Body of pancreas (tissue), 4 donors: ENCODE data around the gene IKBIP.

Experiments
- POLR2A ChIP-seq, 3 donors: fragments of 450-650 bp; IDR thresholded peaks; one replicate each; pipeline ENCODE4 v1.6.1; 2016; ENCODE audit warnings: antibody characterized with exemption in 3 of 3, mild to moderate bottlenecking in 2 of 3
- TF ChIP-seq, protein P1 (sequence below), 7 experiments: fragments of 450-650 bp in 4 of 7; fragments of 200-600 bp in 3 of 7; sonication (generic) in 3 of 7; IDR thresholded peaks; one replicate each; pipeline ENCODE4 v1.5.1; 2016 to 2019; ENCODE audit warnings: antibody characterized with exemption in 7 of 7

GRCh38 chr12:98582093-98582492 is 62.5 kb downstream of the IKBIP start:
- TF ChIP-seq, protein P1, sequence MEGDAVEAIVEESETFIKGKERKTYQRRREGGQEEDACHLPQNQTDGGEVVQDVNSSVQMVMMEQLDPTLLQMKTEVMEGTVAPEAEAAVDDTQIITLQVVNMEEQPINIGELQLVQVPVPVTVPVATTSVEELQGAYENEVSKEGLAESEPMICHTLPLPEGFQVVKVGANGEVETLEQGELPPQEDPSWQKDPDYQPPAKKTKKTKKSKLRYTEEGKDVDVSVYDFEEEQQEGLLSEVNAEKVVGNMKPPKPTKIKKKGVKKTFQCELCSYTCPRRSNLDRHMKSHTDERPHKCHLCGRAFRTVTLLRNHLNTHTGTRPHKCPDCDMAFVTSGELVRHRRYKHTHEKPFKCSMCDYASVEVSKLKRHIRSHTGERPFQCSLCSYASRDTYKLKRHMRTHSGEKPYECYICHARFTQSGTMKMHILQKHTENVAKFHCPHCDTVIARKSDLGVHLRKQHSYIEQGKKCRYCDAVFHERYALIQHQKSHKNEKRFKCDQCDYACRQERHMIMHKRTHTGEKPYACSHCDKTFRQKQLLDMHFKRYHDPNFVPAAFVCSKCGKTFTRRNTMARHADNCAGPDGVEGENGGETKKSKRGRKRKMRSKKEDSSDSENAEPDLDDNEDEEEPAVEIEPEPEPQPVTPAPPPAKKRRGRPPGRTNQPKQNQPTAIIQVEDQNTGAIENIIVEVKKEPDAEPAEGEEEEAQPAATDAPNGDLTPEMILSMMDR (IDR thresholded peaks at IDR 0.05): no peak
- TF ChIP-seq POLR2A (IDR thresholded peaks at IDR 0.05): no peak
